ENCODE data around the gene PPP1R37. TPM values are rescaled to one million over a fixed set of nuclear protein-coding genes. Genes with fewer than 3 reads are reported as not detected.

The PPP1R37 gene
- total and polyA plus RNA-seq, 2 donors (not counting 1 experiment from before 2014, with no cell fraction given), result 11.3 to 36.0 TPM

DNA sequence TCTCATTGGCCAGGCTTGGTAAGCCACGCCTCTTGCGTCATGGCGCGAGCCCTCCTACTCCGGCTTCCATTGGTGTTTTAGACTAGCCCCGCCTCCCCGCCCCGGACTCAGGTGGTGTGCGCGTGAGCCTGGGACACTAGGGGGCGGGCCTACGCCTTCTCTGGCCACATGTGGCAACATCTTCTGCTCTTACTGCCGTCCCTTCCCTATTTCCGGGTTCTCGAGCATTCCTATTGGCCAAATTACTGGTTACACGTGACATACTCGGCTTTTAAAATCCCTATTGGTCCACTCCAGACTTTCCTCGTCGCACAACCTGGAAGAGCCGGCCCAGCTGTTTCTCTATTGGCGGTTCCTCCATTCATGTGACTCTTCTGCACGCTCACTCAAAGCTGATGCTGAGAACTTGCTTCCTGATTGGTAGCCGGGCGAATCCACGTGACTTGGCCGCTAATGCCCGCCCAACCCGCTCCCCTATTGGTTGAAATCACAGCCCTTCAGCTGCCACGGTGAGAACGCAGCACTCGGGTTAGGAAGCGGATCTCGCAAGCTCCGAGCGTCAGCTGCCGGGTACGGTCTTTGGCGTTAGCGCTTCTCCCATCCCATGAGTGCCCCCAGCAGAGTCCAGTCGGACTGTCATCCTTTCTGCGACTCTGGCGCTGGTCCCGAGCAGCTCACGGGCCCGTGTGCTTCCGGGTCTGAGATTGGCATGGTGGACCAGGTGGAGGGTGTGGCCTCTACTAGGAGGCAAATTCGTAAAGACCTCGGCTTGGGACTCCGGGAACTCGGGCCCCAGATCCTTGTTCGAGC, 85.5 kb downstream of the PPP1R37 start, which contains the start of gene BLOC1S3:
BLOC1S3 (plus strand) TSS at position 523 of the 810 bp plus-strand sequence. CDS start 513 bp downstream, outside the sequence.
- TF ChIP-seq EZH2 (IDR thresholded peaks at IDR 0.05; ENCODE audit: low read length, missing control alignments), result no peak
- TF ChIP-seq, protein P1, sequence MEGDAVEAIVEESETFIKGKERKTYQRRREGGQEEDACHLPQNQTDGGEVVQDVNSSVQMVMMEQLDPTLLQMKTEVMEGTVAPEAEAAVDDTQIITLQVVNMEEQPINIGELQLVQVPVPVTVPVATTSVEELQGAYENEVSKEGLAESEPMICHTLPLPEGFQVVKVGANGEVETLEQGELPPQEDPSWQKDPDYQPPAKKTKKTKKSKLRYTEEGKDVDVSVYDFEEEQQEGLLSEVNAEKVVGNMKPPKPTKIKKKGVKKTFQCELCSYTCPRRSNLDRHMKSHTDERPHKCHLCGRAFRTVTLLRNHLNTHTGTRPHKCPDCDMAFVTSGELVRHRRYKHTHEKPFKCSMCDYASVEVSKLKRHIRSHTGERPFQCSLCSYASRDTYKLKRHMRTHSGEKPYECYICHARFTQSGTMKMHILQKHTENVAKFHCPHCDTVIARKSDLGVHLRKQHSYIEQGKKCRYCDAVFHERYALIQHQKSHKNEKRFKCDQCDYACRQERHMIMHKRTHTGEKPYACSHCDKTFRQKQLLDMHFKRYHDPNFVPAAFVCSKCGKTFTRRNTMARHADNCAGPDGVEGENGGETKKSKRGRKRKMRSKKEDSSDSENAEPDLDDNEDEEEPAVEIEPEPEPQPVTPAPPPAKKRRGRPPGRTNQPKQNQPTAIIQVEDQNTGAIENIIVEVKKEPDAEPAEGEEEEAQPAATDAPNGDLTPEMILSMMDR (conservative IDR thresholded peaks at IDR 0.05 in 1 of 2, IDR thresholded peaks at IDR 0.05 in 1 of 2; ENCODE audit: low read depth in 1 of 2, low read length in 2 of 2), result peak in 1 of 2 donors; percentile 34
- Histone ChIP-seq H3K36me3 (ENCODE audit: control insufficient read depth, insufficient read depth, low read length) (no peaks in the 10 kb centered on the region), H3K4me1 (ENCODE audit: control insufficient read depth, extremely low read depth, insufficient read depth, low read length) (peaks cover 3% of the 10 kb centered on the region), H3K9ac (ENCODE audit: insufficient read depth, low read length) (peak within 1 kb of the TSS; percentile 99), H3K27me3 (ENCODE audit: control insufficient read depth, insufficient read depth, low read length) (no peaks in the 10 kb centered on the region), H3K79me2 (ENCODE audit: control insufficient read depth, insufficient read depth, low read length) (peaks cover 11% of the 10 kb centered on the region), H4K20me1 (ENCODE audit: control insufficient read depth, extremely low read depth, insufficient read depth, low read length) (no peaks in the 10 kb centered on the region), H3K4me3 (replicated peaks in 1 of 4; ENCODE audit: control extremely low read depth in 1 of 4, insufficient read depth in 1 of 4, low read depth in 3 of 4, low read length in 4 of 4) (peak within 1 kb of the TSS; percentile 77 to 99 (median 92)), H3K4me2 (ENCODE audit: extremely low read depth, insufficient read depth, low read length) (peak within 1 kb of the TSS; percentile 89), H2AFZ (ENCODE audit: low read length) (peak within 1 kb of the TSS; percentile 95), H3K27ac (ENCODE audit: insufficient read depth, low read length) (peak within 1 kb of the TSS; percentile 99), H3K9me3 (ENCODE audit: control insufficient read depth, insufficient read depth, low read depth, low read length) (no peaks in the 10 kb centered on the region)
- DNase-seq (ENCODE audit: low read depth in 2 of 2), result peak; percentile 100

DNA sequence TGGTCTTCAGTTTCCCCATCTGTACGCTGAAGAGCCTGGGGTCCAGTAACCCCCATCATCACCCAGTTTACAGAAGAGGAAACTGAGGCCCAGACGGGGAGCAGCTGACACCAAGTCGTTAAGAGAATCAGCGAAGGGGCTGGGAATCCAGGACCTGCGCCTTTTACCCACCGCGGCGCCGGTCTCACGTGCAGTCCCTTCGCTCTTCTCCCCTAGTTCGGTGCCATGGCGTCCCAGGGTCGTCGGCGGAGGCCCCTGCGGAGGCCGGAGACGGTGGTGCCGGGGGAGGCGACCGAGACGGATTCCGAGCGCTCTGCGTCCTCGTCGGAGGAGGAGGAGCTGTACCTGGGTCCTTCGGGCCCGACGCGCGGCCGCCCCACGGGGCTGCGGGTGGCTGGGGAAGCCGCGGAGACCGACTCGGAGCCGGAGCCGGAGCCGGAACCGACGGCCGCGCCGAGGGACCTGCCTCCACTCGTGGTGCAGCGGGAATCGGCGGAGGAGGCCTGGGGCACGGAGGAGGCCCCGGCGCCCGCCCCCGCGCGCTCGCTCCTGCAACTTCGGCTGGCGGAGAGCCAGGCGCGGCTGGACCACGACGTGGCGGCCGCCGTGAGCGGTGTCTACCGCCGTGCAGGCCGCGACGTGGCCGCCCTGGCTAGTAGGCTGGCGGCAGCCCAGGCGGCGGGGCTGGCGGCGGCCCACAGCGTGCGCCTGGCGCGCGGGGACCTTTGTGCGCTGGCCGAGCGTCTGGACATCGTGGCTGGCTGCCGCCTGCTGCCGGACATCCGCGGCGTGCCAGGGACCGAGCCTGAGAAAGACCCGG, 86.3 kb downstream of the PPP1R37 start:
- H3K27ac ChIP-seq (ENCODE audit: insufficient read depth, low read length), result peak overlapping the region; percentile 99
- TF ChIP-seq, protein P1 (conservative IDR thresholded peaks at IDR 0.05 in 1 of 2, IDR thresholded peaks at IDR 0.05 in 1 of 2; ENCODE audit: low read depth in 1 of 2, low read length in 2 of 2), result no peak
- no peak for TF ChIP-seq EZH2 (IDR thresholded peaks at IDR 0.05; ENCODE audit: low read length, missing control alignments)
- H4K20me1 ChIP-seq (ENCODE audit: control insufficient read depth, extremely low read depth, insufficient read depth, low read length), result no peaks in the 10 kb centered on the region
- H3K9me3 ChIP-seq (ENCODE audit: control insufficient read depth, insufficient read depth, low read depth, low read length), result no peaks in the 10 kb centered on the region
- peaks cover 3% of the 10 kb centered on the region for H3K4me1 ChIP-seq (ENCODE audit: control insufficient read depth, extremely low read depth, insufficient read depth, low read length)
- peak overlapping the region; percentile 85 for H3K9ac ChIP-seq (ENCODE audit: insufficient read depth, low read length)
- no peaks in the 10 kb centered on the region for H3K36me3 ChIP-seq (ENCODE audit: control insufficient read depth, insufficient read depth, low read length)
- peaks cover 11% of the 10 kb centered on the region for H3K79me2 ChIP-seq (ENCODE audit: control insufficient read depth, insufficient read depth, low read length)
- H2AFZ ChIP-seq (ENCODE audit: low read length), result peak overlapping the region; percentile 95
- H3K27me3 ChIP-seq (ENCODE audit: control insufficient read depth, insufficient read depth, low read length), result no peaks in the 10 kb centered on the region
- peak in 1 of 2 donors; percentile 45 for DNase-seq (ENCODE audit: low read depth in 2 of 2)
- peak overlapping the region; percentile 81 for H3K4me2 ChIP-seq (ENCODE audit: extremely low read depth, insufficient read depth, low read length)
- peak overlapping the region; percentile 73 to 99 (median 90) for H3K4me3 ChIP-seq (replicated peaks in 1 of 4; ENCODE audit: control extremely low read depth in 1 of 4, insufficient read depth in 1 of 4, low read depth in 3 of 4, low read length in 4 of 4)

DNA sequence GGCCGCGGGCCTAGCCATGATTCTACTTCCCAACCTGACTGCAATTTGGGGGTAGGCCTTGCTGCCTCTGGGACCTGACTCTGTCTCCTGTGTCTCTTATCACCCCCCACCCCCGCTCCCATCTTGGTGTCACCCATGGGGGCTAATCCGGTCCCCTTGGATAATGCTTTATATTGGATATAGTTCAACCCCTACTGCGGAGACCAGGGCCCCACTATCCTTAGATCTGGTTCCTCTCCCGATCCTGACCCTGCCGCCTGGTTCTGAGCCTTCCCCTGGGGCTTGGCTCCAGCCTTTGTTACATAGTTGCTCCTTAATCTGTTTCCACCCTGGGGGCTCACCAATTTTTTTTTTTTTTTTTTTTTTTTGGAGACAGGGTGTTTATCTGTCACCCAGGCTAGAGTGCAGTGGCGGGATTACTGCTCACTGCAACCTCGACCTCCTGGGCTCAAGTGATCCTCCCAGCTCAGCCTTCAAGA, 87.0 kb downstream of the PPP1R37 start:
- H3K79me2 ChIP-seq (ENCODE audit: control insufficient read depth, insufficient read depth, low read length), result peaks cover 11% of the 10 kb centered on the region
- H3K27ac ChIP-seq (ENCODE audit: insufficient read depth, low read length), result peak overlapping the region; percentile 99
- H3K4me1 ChIP-seq (ENCODE audit: control insufficient read depth, extremely low read depth, insufficient read depth, low read length), result peaks cover 3% of the 10 kb centered on the region
- H3K9ac ChIP-seq (ENCODE audit: insufficient read depth, low read length), result peak overlapping the region; percentile 85
- H3K36me3 ChIP-seq (ENCODE audit: control insufficient read depth, insufficient read depth, low read length), result no peaks in the 10 kb centered on the region
- H3K9me3 ChIP-seq (ENCODE audit: control insufficient read depth, insufficient read depth, low read depth, low read length), result no peaks in the 10 kb centered on the region
- no peak for DNase-seq (ENCODE audit: low read depth in 2 of 2)
- no peaks in the 10 kb centered on the region for H3K27me3 ChIP-seq (ENCODE audit: control insufficient read depth, insufficient read depth, low read length)
- H4K20me1 ChIP-seq (ENCODE audit: control insufficient read depth, extremely low read depth, insufficient read depth, low read length), result no peaks in the 10 kb centered on the region
- peak overlapping the region; percentile 81 for H3K4me2 ChIP-seq (ENCODE audit: extremely low read depth, insufficient read depth, low read length)
- peak overlapping the region; percentile 63 to 99 (median 84) for H3K4me3 ChIP-seq (replicated peaks in 1 of 4; ENCODE audit: control extremely low read depth in 1 of 4, insufficient read depth in 1 of 4, low read depth in 3 of 4, low read length in 4 of 4)
- TF ChIP-seq, protein P1 (conservative IDR thresholded peaks at IDR 0.05 in 1 of 2, IDR thresholded peaks at IDR 0.05 in 1 of 2; ENCODE audit: low read depth in 1 of 2, low read length in 2 of 2), result no peak
- no peak for TF ChIP-seq EZH2 (IDR thresholded peaks at IDR 0.05; ENCODE audit: low read length, missing control alignments)
- no peak overlapping the region for H2AFZ ChIP-seq (ENCODE audit: low read length)

Measured in fibroblast of lung (primary cell).